ENCODE measurements around the gene SYNE2. TPM values are rescaled to one million over a fixed set of nuclear protein-coding genes. Genes with fewer than 3 reads are reported as not detected.
"Not testable (repeated sequence)": the region's sequence is repeated elsewhere in the genome, so short reads cannot be mapped to it uniquely, and the experiment has no call there.

Gene SYNE2
- total RNA-seq, 2 experiments from 2014 or later, result 23.4 to 26.5 TPM

GRCh38 chr14:64201921-64202545, 349.2 kb downstream of the SYNE2 start:
- ChIA-PET CTCF (no interaction called here), POLR2A (no interaction called here)

- CTCF ChIA-PET, result no interaction called here
- POLR2A ChIA-PET, result no interaction called here
Measured at GRCh38 chr14:64202716-64203115, 349.9 kb downstream of the SYNE2 start.

GRCh38 chr14:64203366-64204006, 350.7 kb downstream of the SYNE2 start:
- ChIA-PET CTCF (no interaction called here), POLR2A (no interaction called here)

GRCh38 chr14:64208261-64208660, 355.5 kb downstream of the SYNE2 start:
- ChIA-PET CTCF (interaction anchor here (1.7 kb wide), 1 partner anchor 19 kb away, joined by 3 read pairs; no protein-coding TSS in a partner anchor), POLR2A (interaction anchor here (0.5 kb wide), 1 partner anchor 110 kb away, joined by 8 read pairs; no protein-coding TSS in a partner anchor)

GRCh38 chr14:64208981-64209380, 356.2 kb downstream of the SYNE2 start:
- POLR2A ChIA-PET, result interaction anchor here (0.5 kb wide), 1 partner anchor 109 kb away, joined by 8 read pairs; no protein-coding TSS in a partner anchor
- CTCF ChIA-PET, result interaction anchor here (1.7 kb wide), 1 partner anchor 19 kb away, joined by 3 read pairs; no protein-coding TSS in a partner anchor

- CTCF ChIA-PET, result interaction anchor here (1.7 kb wide), 1 partner anchor 20 kb away, joined by 3 read pairs; no protein-coding TSS in a partner anchor
- POLR2A ChIA-PET, result no interaction called here
Measured at GRCh38 chr14:64209444-64210131, 356.8 kb downstream of the SYNE2 start.

GRCh38 chr14:64210216-64210615, 357.4 kb downstream of the SYNE2 start:
- CTCF ChIA-PET, result no interaction called here
- POLR2A ChIA-PET, result no interaction called here

- POLR2A ChIA-PET, CTCF ChIA-PET: not testable (repeated sequence)
Measured at GRCh38 chr14:64210912-64211311, 358.1 kb downstream of the SYNE2 start.

- ChIA-PET POLR2A (no interaction called here), CTCF (interaction anchor here (1.1 kb wide), 1 partner anchor 13 kb away, joined by 3 read pairs; no protein-coding TSS in a partner anchor)
Measured at GRCh38 chr14:64212666-64213065, 359.9 kb downstream of the SYNE2 start.

- CTCF ChIA-PET, result no interaction called here
- POLR2A ChIA-PET, result no interaction called here
Measured at GRCh38 chr14:64213086-64213485, 360.3 kb downstream of the SYNE2 start.

- CTCF ChIA-PET, result no interaction called here
- POLR2A ChIA-PET, result no interaction called here
Measured at GRCh38 chr14:64213853-64214570, 361.2 kb downstream of the SYNE2 start.

GRCh38 chr14:64215274-64215673, 362.5 kb downstream of the SYNE2 start:
- ChIA-PET CTCF (no interaction called here), POLR2A (no interaction called here)

GRCh38 chr14:64215978-64216377, 363.2 kb downstream of the SYNE2 start:
- CTCF ChIA-PET, result no interaction called here

GRCh38 chr14:64217308-64217707, 364.5 kb downstream of the SYNE2 start:
- ChIA-PET POLR2A (no interaction called here), CTCF (no interaction called here)

More at GRCh38 chr14:64215978-64216377, 363.2 kb downstream of the SYNE2 start:
- POLR2A ChIA-PET, result no interaction called here

GRCh38 chr14:64217834-64218233, 365.0 kb downstream of the SYNE2 start:
- POLR2A ChIA-PET, result no interaction called here
- CTCF ChIA-PET, result no interaction called here

GRCh38 chr14:64218344-64219240, 365.8 kb downstream of the SYNE2 start:
- POLR2A ChIA-PET, result interaction anchor here (0.7 kb wide), 2 partner anchors 216 to 284 kb away, joined by 4 to 9 read pairs; no protein-coding TSS in a partner anchor
- CTCF ChIA-PET, result interaction anchor here (0.7 kb wide), 1 partner anchor 1006 kb away, joined by 6 read pairs; no protein-coding TSS in a partner anchor

GRCh38 chr14:64220056-64220455, 367.3 kb downstream of the SYNE2 start:
- POLR2A ChIA-PET, result no interaction called here

GRCh38 chr14:64220466-64220865, 367.7 kb downstream of the SYNE2 start:
- CTCF ChIA-PET, result no interaction called here
- POLR2A ChIA-PET, result no interaction called here

More at GRCh38 chr14:64220056-64220455, 367.3 kb downstream of the SYNE2 start:
- CTCF ChIA-PET, result no interaction called here

GRCh38 chr14:64221391-64222003, 368.7 kb downstream of the SYNE2 start:
- CTCF ChIA-PET, result interaction anchor here (0.6 kb wide), 1 partner anchor 614 kb away, joined by 3 read pairs; no protein-coding TSS in a partner anchor
- POLR2A ChIA-PET, result no interaction called here

All from activated CD8-positive, alpha-beta memory T cell treated with anti-CD3 and anti-CD28 coated beads for 36 hours (primary cell).